Ishikawa (cell line): Measurements from ENCODE around the gene OR51E1.

ENCODE experiments used
- CEBPB ChIP-seq: IDR thresholded peaks from 2 replicates; pipeline ENCODE4 v1.6.1; 2012
- CREB1 ChIP-seq: IDR thresholded peaks from 2 replicates; pipeline ENCODE4 v1.6.1; 2012; ENCODE audit warnings: low read depth
- EGR1 ChIP-seq: IDR thresholded peaks from 2 replicates; pipeline ENCODE4 v1.6.1; 2012
- EP300 ChIP-seq: IDR thresholded peaks from 2 replicates; pipeline ENCODE4 v1.6.1; 2012; ENCODE audit warnings: borderline replicate concordance
- FOXM1 ChIP-seq: IDR thresholded peaks from 2 replicates; pipeline ENCODE4 v1.6.1; 2012; ENCODE audit warnings: low read depth, borderline replicate concordance
- MAX ChIP-seq: IDR thresholded peaks from 2 replicates; pipeline ENCODE4 v1.6.1; 2012
- NFIC ChIP-seq: IDR thresholded peaks from 2 replicates; pipeline ENCODE4 v1.6.1; 2012
- RAD21 ChIP-seq: IDR thresholded peaks from 2 replicates; pipeline ENCODE4 v1.6.1; 2012; ENCODE audit warnings: low read depth
- REST ChIP-seq: IDR thresholded peaks from 2 replicates; pipeline ENCODE4 v1.6.1; 2012; ENCODE audit warnings: low read depth, mild to moderate bottlenecking
- TAF1 ChIP-seq: IDR thresholded peaks from 2 replicates; pipeline ENCODE4 v1.6.1; 2012; ENCODE audit warnings: low read depth, mild to moderate bottlenecking
- TCF12 ChIP-seq: IDR thresholded peaks from 2 replicates; pipeline ENCODE4 v1.6.1; 2012; ENCODE audit warnings: low read depth
- TEAD4 ChIP-seq: IDR thresholded peaks from 2 replicates; pipeline ENCODE4 v1.6.1; 2012
- USF1 ChIP-seq: IDR thresholded peaks from 2 replicates; pipeline ENCODE4 v1.6.1; 2012
- YY1 ChIP-seq: IDR thresholded peaks from 2 replicates; pipeline ENCODE4 v1.6.1; 2012; ENCODE audit warnings: low read depth
- ZBTB7A ChIP-seq: IDR thresholded peaks from 2 replicates; pipeline ENCODE4 v1.6.1; 2012; ENCODE audit warnings: low read depth

The OR51E1 gene

GRCh38 chr11:4677948-4678347 lies 34.2 kb downstream of the OR51E1 start:
- TF ChIP-seq CEBPB (no peak), YY1 (no peak), RAD21 (no peak), FOXM1 (no peak), USF1 (no peak), REST (no peak), ZBTB7A (no peak), TAF1 (no peak), NFIC (no peak), EGR1 (no peak)

- TF ChIP-seq TCF12 = no peak
- TF ChIP-seq FOXM1 = no peak
- no peak for TF ChIP-seq CREB1
Observed at GRCh38 chr11:4680341-4680740, 36.6 kb downstream of the OR51E1 start.

GRCh38 chr11:4682623-4683419 lies 39.0 kb downstream of the OR51E1 start:
- TF ChIP-seq TAF1 (no peak), EP300 (no peak), FOXM1 (no peak), TEAD4 (no peak), CREB1 (no peak), MAX (no peak), REST (no peak), RAD21 (no peak), TCF12 (no peak), USF1 (no peak), EGR1 (no peak), ZBTB7A (no peak), YY1 (no peak)

GRCh38 chr11:4684631-4685285 lies 41.0 kb downstream of the OR51E1 start:
- no peak for TF ChIP-seq TCF12
- no peak for TF ChIP-seq USF1
- no peak for TF ChIP-seq EGR1
- TF ChIP-seq YY1 = no peak
- TF ChIP-seq TEAD4 = no peak
- no peak for TF ChIP-seq RAD21
- no peak for TF ChIP-seq TAF1
- no peak for TF ChIP-seq EP300
- TF ChIP-seq FOXM1 = no peak
- no peak for TF ChIP-seq REST
- TF ChIP-seq CREB1 = no peak
- TF ChIP-seq CEBPB = no peak
